GM21528 (cell line): ENCODE data around the gene RAC2.
"Not testable (repeated sequence)": the region's sequence is repeated elsewhere in the genome, so short reads cannot be mapped to it uniquely, and the experiment has no call there.

ENCODE experiments used
- ATAC-seq: cut with Tn5 transposase; IDR thresholded peaks from one replicate; pipeline ENCODE4 v1.9.1; 2021; ENCODE audit warnings: mild to moderate bottlenecking, moderate library complexity; ENCODE audit not compliant: unreplicated experiment, low FRiP score

Gene RAC2

GRCh38 chr22:37258005-37258752 lies 14.1 kb upstream of the RAC2 start:
- no peak for ATAC-seq

- no peak for ATAC-seq
Observed at GRCh38 chr22:37256075-37256726, 12.1 kb upstream of the RAC2 start.

- ATAC-seq: no peak
Observed at GRCh38 chr22:37255558-37256006, 11.5 kb upstream of the RAC2 start.

- no peak for ATAC-seq
Observed at GRCh38 chr22:37254867-37255233, 10.8 kb upstream of the RAC2 start.

GRCh38 chr22:37254209-37254866 lies 10.3 kb upstream of the RAC2 start:
- ATAC-seq: no peak

GRCh38 chr22:37253126-37253660 lies 9.1 kb upstream of the RAC2 start:
- ATAC-seq: no peak

- not testable (repeated sequence) for ATAC-seq
Observed at GRCh38 chr22:37251836-37252235, 7.8 kb upstream of the RAC2 start.

GRCh38 chr22:37249986-37250385 lies 5.9 kb upstream of the RAC2 start:
- ATAC-seq: no peak

- no peak for ATAC-seq
Observed at GRCh38 chr22:37248251-37248650, 4.2 kb upstream of the RAC2 start.

GRCh38 chr22:37245740-37246139 lies 1.7 kb upstream of the RAC2 start:
- no peak for ATAC-seq

- no peak for ATAC-seq
Observed at GRCh38 chr22:37244922-37245722, 1.1 kb upstream of the RAC2 start.

- ATAC-seq: no peak
Observed at GRCh38 chr22:37243402-37244113, 511 bp downstream of the RAC2 start.

- peak; percentile 63 for ATAC-seq
Observed at GRCh38 chr22:37242395-37242918, 1.6 kb downstream of the RAC2 start.

GRCh38 chr22:37241351-37242142 lies 2.5 kb downstream of the RAC2 start:
- ATAC-seq: no peak

- ATAC-seq: no peak
Observed at GRCh38 chr22:37240941-37241320, 3.1 kb downstream of the RAC2 start.

GRCh38 chr22:37240240-37240940 lies 3.7 kb downstream of the RAC2 start:
- ATAC-seq: no peak

- ATAC-seq: no peak
Observed at GRCh38 chr22:37239336-37240239, 4.5 kb downstream of the RAC2 start.
